DOHH2 (cell line): ENCODE measurements around the gene LAMC3.

Experiments
- EZH2phosphoT487 ChIP-seq: fragments of 200-600 bp; sonication (generic); IDR thresholded peaks from 2 replicates; pipeline ENCODE4 v1.6.1; 2017; ENCODE audit warnings: borderline replicate concordance, mild to moderate bottlenecking, antibody characterized with exemption, low read length, moderate library complexity, mixed read lengths
- TF ChIP-seq, protein P1 (sequence below): fragments of 200-600 bp; sonication (generic); IDR thresholded peaks from one replicate; pipeline ENCODE4 v1.5.1; 2014; ENCODE audit warnings: antibody characterized with exemption, mild to moderate bottlenecking, low read depth, low read length; ENCODE audit not compliant: poor library complexity, severe bottlenecking

DNA sequence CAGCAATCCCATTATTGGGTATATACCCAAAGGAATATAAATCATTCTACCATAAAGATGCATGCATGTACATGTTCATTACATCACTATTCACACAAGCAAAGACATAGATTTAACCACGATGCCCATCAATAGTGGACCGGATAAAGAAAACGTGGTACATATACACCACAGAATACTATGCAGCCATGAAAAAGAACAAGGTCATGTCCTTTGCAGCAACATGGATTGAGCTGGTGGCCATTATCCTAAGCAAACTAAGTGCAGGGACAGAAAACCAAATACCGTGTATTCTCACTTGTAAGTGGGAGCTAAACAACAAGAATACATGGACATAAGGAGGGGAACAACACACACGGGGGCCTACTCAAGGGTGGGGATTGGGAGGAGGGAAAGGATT is 33.8 kb upstream of the LAMC3 start:
- TF ChIP-seq, protein P1, sequence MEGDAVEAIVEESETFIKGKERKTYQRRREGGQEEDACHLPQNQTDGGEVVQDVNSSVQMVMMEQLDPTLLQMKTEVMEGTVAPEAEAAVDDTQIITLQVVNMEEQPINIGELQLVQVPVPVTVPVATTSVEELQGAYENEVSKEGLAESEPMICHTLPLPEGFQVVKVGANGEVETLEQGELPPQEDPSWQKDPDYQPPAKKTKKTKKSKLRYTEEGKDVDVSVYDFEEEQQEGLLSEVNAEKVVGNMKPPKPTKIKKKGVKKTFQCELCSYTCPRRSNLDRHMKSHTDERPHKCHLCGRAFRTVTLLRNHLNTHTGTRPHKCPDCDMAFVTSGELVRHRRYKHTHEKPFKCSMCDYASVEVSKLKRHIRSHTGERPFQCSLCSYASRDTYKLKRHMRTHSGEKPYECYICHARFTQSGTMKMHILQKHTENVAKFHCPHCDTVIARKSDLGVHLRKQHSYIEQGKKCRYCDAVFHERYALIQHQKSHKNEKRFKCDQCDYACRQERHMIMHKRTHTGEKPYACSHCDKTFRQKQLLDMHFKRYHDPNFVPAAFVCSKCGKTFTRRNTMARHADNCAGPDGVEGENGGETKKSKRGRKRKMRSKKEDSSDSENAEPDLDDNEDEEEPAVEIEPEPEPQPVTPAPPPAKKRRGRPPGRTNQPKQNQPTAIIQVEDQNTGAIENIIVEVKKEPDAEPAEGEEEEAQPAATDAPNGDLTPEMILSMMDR = no peak
- no peak for TF ChIP-seq EZH2phosphoT487
